GM13977 (cell line): ENCODE results near the gene PID1.

Source experiments
- DNase-seq: peaks from one replicate; pipeline ENCODE4 v3.0.0; 2012; ENCODE audit warnings: low spot score
- CTCF ChIP-seq: IDR thresholded peaks from 2 replicates; pipeline ENCODE4 v1.5.1; 2012; ENCODE audit warnings: mild to moderate bottlenecking, control low read depth; ENCODE audit not compliant: insufficient read depth; ENCODE audit errors: extremely low read depth, missing control alignments
- in situ Hi-C: fragments of 300-500 bp; cut with MboI; formaldehyde crosslinking; loops from one replicate; pipeline ENCODE4 v1.12.0; 2022; ENCODE audit warnings: low sequenced_read_pairs, low pct_unique_long_range_greater_than_20kb, mixed read lengths, inconsistent platforms; ENCODE audit not compliant: unreplicated experiment

Gene PID1

DNA sequence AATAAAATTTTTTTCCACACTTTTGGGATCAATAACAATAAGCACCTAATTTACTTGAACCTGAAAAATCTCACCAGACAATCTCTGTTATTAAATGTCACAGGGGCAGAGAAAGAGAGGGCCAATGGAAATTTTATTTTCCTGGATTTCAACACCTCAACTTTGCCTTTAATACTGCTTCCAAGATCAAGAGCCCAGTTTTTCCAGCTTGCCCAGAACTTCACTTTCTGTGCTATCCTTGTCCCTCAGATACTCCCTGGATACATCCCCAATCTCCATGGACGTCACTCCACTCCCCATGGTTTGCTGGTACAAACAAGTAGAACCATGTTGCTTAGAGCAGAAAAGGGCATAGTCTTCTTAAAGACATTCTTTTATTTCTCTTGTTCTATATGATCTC lies 29.3 kb upstream of the PID1 start:
- in situ Hi-C loops, result no loop called here
- no peak for DNase-seq
- TF ChIP-seq CTCF, result no peak

GRCh38 chr2:229297247-229297646 lies 26.2 kb upstream of the PID1 start:
- no peak for TF ChIP-seq CTCF
- no peak for DNase-seq
- in situ Hi-C loops, result no loop called here

- no peak for TF ChIP-seq CTCF
- in situ Hi-C loops, result no loop called here
- no peak for DNase-seq
These were observed 25.4 kb upstream of the PID1 start for GRCh38 chr2:229296536-229296935.

DNA sequence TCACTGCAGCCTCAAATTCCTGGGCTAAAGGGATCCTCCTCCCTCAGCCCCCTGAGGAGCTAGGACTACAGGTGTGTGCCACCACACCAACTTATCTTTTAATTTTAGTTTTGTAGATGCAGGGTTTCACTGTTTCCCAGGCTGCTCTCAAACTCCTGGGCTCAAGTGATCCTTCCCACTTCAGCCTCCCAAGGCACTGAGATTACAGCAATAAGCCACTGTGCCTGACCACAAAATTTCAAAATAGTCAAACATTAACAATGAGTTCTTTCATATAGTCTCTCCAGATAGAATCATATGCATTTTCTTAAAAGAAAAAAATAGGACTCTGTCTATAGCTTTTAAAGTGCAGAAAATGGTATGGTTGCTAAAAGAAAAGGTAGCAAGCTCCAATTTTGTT lies 24.9 kb upstream of the PID1 start:
- in situ Hi-C loops, result no loop called here
- TF ChIP-seq CTCF, result no peak
- DNase-seq, result no peak

DNA sequence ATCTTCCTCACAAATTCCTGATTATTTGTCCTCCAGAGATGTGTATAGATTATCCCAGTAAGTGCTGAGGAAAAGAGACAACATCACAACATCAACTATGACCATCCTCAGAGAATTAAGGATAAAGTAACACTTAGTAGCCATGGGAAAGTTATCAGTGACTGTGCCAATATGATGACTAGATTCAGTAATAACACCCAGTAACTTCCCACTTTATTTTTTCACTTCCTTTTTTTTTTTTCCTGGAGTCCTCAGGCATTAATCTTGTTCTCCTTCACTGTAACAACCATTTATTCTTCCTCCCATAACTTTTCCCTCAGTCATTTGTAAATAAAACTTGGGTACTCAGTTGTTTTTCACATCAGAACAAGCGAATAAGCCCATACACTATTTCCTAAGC lies 16.7 kb upstream of the PID1 start:
- no peak for DNase-seq
- TF ChIP-seq CTCF, result no peak
- in situ Hi-C loops, result no loop called here

GRCh38 chr2:229282758-229283546 lies 11.9 kb upstream of the PID1 start:
- no peak for TF ChIP-seq CTCF
- in situ Hi-C loops, result no loop called here
- no peak for DNase-seq
